Measurements from ENCODE around the gene VARS1.

GRCh38 chr6:31782126-31782855 is 13.3 kb downstream of the VARS1 start:
- TF ChIP-seq CTCF (conservative IDR thresholded peaks at IDR 0.05) (no peak), EZH2 (IDR thresholded peaks at IDR 0.05; ENCODE audit: low read depth) (no peak)
